B cell (primary cell): ENCODE results near the gene PITPNM1. TPM values are rescaled to one million over a fixed set of nuclear protein-coding genes. Genes with fewer than 3 reads are reported as not detected.

Source experiments
- ATAC-seq: fragments of 200-7000 bp; cut with Tn5 transposase; one replicate; pipeline ENCODE4 v1.10.0; 2021; ENCODE audit warnings: low read depth, mild to moderate bottlenecking, moderate number of reproducible peaks, moderate library complexity
- CTCF ChIA-PET: fragments of 350-600 bp; sonication (Branson Sonifier 250); formaldehyde crosslinking; loops from one replicate; lab custom pipeline; 2021; ENCODE audit warnings: antibody characterized with exemption, inconsistent platforms; lab: Charles Lee
- POLR2A ChIA-PET: fragments of 350-600 bp; sonication (Branson Sonifier 250); formaldehyde crosslinking; loops from one replicate; lab custom pipeline; 2021; ENCODE audit warnings: antibody characterized with exemption; lab: Charles Lee
- DNase-seq: peaks from one replicate; pipeline ENCODE4 v3.0.0; 2013
- H2AFZ ChIP-seq: 2 replicates; pipeline ENCODE4 v1.6.1; 2012; ENCODE audit warnings: mild to moderate bottlenecking, low read depth, low read length; ENCODE audit not compliant: insufficient read depth, poor library complexity, severe bottlenecking
- H3K27ac ChIP-seq, 2 donors: 1 replicate in 1 of 2; 2 replicates in 1 of 2; pipeline ENCODE4 v1.5.1; 2012 to 2013; ENCODE audit warnings: low read length in 2 of 2, mild to moderate bottlenecking in 2 of 2, moderate library complexity in 1 of 2
- H3K27me3 ChIP-seq, 4 experiments: fragments of 200-600 bp in 1 of 4; sonication (generic) in 1 of 4; replicated peaks in 1 of 4; 1 replicate in 2 of 4; 2 replicates in 2 of 4; pipeline versions ENCODE4 v1.6.1 to v1.7.0; 2013 to 2016; ENCODE audit warnings: low read length in 3 of 4, mild to moderate bottlenecking in 2 of 4, mixed read lengths in 1 of 4, moderate library complexity in 1 of 4; ENCODE audit not compliant: insufficient read depth in 4 of 4, control insufficient read depth in 3 of 4; ENCODE audit errors: control extremely low read depth in 1 of 4
- H3K36me3 ChIP-seq, 2 experiments: replicated peaks in 1 of 2; 1 replicate in 1 of 2; 2 replicates in 1 of 2; pipeline versions ENCODE4 v1.6.1 to v1.7.1; 2013; ENCODE audit warnings: low read length in 1 of 2; ENCODE audit not compliant: insufficient read depth in 2 of 2, control insufficient read depth in 1 of 2; ENCODE audit errors: control extremely low read depth in 1 of 2, extremely low read depth in 1 of 2
- H3K4me1 ChIP-seq, 2 donors: fragments of 200-600 bp in 1 of 2; sonication (generic) in 1 of 2; 1 replicate in 1 of 2; 2 replicates in 1 of 2; pipeline versions ENCODE4 v1.5.1 to v1.6.1; 2013 to 2017; ENCODE audit warnings: low read length in 2 of 2; ENCODE audit not compliant: control insufficient read depth in 2 of 2, insufficient read depth in 2 of 2
- H3K4me2 ChIP-seq: replicated peaks from 2 replicates; pipeline ENCODE3; 2012; ENCODE audit warnings: mild to moderate bottlenecking, low read depth, low read length; ENCODE audit not compliant: poor library complexity, severe bottlenecking
- H3K4me3 ChIP-seq, 5 experiments: fragments of 200-600 bp in 1 of 5; sonication (generic) in 1 of 5; 1 replicate in 3 of 5; 2 replicates in 2 of 5; pipeline versions ENCODE4 v1.5.1 to v1.7.0; 2011 to 2016; ENCODE audit warnings: low read length in 4 of 5, mild to moderate bottlenecking in 4 of 5, low read depth in 2 of 5, control low read depth in 1 of 5, moderate library complexity in 1 of 5; ENCODE audit not compliant: insufficient read depth in 1 of 5; ENCODE audit errors: control extremely low read depth in 1 of 5, extremely low read depth in 1 of 5
- H3K79me2 ChIP-seq: fragments of 200-600 bp; sonication (generic); one replicate; pipeline ENCODE4 v1.6.0; 2016; ENCODE audit warnings: low read length; ENCODE audit not compliant: control insufficient read depth, insufficient read depth
- H3K9ac ChIP-seq: fragments of 200-600 bp; sonication (generic); 2 replicates; pipeline ENCODE4 v1.6.1; 2017; ENCODE audit warnings: mild to moderate bottlenecking, low read length, moderate library complexity
- H3K9me3 ChIP-seq, 3 donors: one replicate each; pipeline versions ENCODE4 v1.6.1 to v1.7.1; 2013; ENCODE audit warnings: low read length in 2 of 3; ENCODE audit not compliant: control insufficient read depth in 2 of 3, insufficient read depth in 1 of 3; ENCODE audit errors: control extremely low read depth in 1 of 3
- H4K20me1 ChIP-seq: 2 replicates; pipeline ENCODE4 v1.6.0; 2012; ENCODE audit warnings: mild to moderate bottlenecking, low read length; ENCODE audit not compliant: insufficient read depth, control insufficient read depth, poor library complexity, severe bottlenecking
- H3K27ac Mint-ChIP-seq: one replicate; pipeline ENCODE4 v1.8.0; 2021; ENCODE audit warnings: mixed read lengths
- H3K27me3 Mint-ChIP-seq: one replicate; pipeline ENCODE4 v1.8.0; 2021; ENCODE audit warnings: mixed read lengths
- H3K4me1 Mint-ChIP-seq: one replicate; pipeline ENCODE4 v1.8.0; 2021; ENCODE audit warnings: mixed read lengths
- H3K4me3 Mint-ChIP-seq: one replicate; pipeline ENCODE4 v1.8.0; 2021; ENCODE audit warnings: mixed read lengths
- H3K9me3 Mint-ChIP-seq: one replicate; pipeline ENCODE4 v1.8.0; 2022; ENCODE audit warnings: mixed read lengths; ENCODE audit not compliant: insufficient read depth
- EZH2 ChIP-seq: IDR thresholded peaks from 2 replicates; pipeline ENCODE4 v1.6.1; 2012; ENCODE audit warnings: borderline replicate concordance, low read depth, mild to moderate bottlenecking, moderate library complexity, low read length; ENCODE audit not compliant: insufficient read depth, poor library complexity, severe bottlenecking
- WGBS: methylation state at CpG from one replicate; pipeline ENCODE4 v1.1.5; 2013; ENCODE audit warnings: missing lambda C conversion rate; ENCODE audit not compliant: insufficient coverage; 5-methylcytosine and 5-hydroxymethylcytosine counted together
- intact Hi-C: fragments of 100-400 bp; cut with micrococcal nuclease; formaldehyde crosslinking; loops from one replicate; pipeline ENCODE4 v1.10.0; 2022
- polyA plus RNA-seq: library from polyadenylated mRNA; depleted of rRNA; stranded (reverse); fragments of >200 nt; gene quantifications from 2 replicates; pipeline ENCODE4 v1.2.3, GENCODE V29; 2012
- total RNA-seq, 2 donors: library from RNA; stranded (reverse); fragments of 120-200 nt in 1 of 2; gene quantifications; 1 replicate in 1 of 2; 2 replicates in 1 of 2; pipeline versions ENCODE4 v1.2.3 to v1.2.4, GENCODE V29; 2013 to 2022
- TF ChIP-seq, protein P1 (sequence below): fragments of 200-600 bp; IDR thresholded peaks from one replicate; pipeline ENCODE4 v1.8.0; 2022; ENCODE audit warnings: antibody characterized with exemption, mild to moderate bottlenecking

PITPNM1 gene
- total and polyA plus RNA-seq, 2 donors (not counting 1 experiment from before 2014, with no cell fraction given) = 152 to 166 TPM

DNA sequence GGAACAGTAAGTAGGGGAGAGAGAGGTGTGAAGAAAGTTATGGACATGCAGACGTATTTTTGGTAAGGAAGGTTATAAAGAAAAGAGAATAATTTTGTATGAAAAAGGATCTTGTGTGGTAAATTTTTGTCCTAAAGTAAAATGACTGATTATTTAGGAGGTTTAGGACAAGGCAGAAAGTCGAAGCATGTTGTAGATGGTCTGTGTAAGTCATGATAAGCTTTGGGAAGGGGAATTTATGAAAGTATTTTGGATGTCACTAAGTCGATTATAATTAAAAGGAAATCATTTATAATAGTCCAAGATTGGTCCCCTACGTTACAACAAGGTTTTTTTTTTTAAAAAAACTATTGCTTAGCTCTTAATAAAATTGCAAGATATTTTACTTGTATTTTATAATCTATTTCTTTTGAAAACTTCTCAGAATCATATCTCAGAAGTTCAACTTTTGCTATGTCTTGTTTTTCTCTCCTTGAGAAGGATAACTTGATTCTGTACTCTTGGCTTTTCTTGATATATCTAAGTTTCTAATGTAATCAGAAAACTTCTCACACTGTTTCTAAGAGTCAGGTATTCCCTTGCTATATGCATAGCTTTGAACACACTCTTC, 29.0 kb upstream of the PITPNM1 start:
- H3K9ac ChIP-seq = no peak overlapping the region
- H3K4me3 ChIP-seq = no peak overlapping the region
- DNase-seq (no peak), ATAC-seq (no peak)
- peaks cover 0 to 5% (median 0%) of the 10 kb centered on the region in 4 experiments for H3K27me3 ChIP-seq
- POLR2A ChIA-PET = no interaction called here
- 33% methylated on average over 2 of the region's 4 CpGs for WGBS
- H3K27ac ChIP-seq = no peak overlapping the region
- no peaks in the 10 kb centered on the region for H3K4me1 Mint-ChIP-seq
- H3K4me3 Mint-ChIP-seq = no peak overlapping the region
- H3K9me3 ChIP-seq = peaks cover 0 to 13% (median 13%) of the 10 kb centered on the region in 3 donors
- intact Hi-C loops = loop anchor here (10.0 kb wide), 1 partner anchor 879 kb away; no protein-coding TSS in a partner anchor
- H3K4me2 ChIP-seq = no peak overlapping the region
- H3K79me2 ChIP-seq = no peaks in the 10 kb centered on the region
- no peak overlapping the region for H2AFZ ChIP-seq
- no peak overlapping the region for H3K27ac Mint-ChIP-seq
- H3K4me1 ChIP-seq = no peaks in the 10 kb centered on the region
- peaks cover 9% of the 10 kb centered on the region for H3K27me3 Mint-ChIP-seq
- CTCF ChIA-PET = interaction anchor here (0.6 kb wide), 1 partner anchor 28 kb away, joined by 3 read pairs; no protein-coding TSS in a partner anchor
- no peaks in the 10 kb centered on the region for H3K36me3 ChIP-seq
- H4K20me1 ChIP-seq = no peaks in the 10 kb centered on the region
- no peak for TF ChIP-seq EZH2
- TF ChIP-seq, protein P1, sequence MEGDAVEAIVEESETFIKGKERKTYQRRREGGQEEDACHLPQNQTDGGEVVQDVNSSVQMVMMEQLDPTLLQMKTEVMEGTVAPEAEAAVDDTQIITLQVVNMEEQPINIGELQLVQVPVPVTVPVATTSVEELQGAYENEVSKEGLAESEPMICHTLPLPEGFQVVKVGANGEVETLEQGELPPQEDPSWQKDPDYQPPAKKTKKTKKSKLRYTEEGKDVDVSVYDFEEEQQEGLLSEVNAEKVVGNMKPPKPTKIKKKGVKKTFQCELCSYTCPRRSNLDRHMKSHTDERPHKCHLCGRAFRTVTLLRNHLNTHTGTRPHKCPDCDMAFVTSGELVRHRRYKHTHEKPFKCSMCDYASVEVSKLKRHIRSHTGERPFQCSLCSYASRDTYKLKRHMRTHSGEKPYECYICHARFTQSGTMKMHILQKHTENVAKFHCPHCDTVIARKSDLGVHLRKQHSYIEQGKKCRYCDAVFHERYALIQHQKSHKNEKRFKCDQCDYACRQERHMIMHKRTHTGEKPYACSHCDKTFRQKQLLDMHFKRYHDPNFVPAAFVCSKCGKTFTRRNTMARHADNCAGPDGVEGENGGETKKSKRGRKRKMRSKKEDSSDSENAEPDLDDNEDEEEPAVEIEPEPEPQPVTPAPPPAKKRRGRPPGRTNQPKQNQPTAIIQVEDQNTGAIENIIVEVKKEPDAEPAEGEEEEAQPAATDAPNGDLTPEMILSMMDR = no peak
- H3K9me3 Mint-ChIP-seq = peaks cover 5% of the 10 kb centered on the region

DNA sequence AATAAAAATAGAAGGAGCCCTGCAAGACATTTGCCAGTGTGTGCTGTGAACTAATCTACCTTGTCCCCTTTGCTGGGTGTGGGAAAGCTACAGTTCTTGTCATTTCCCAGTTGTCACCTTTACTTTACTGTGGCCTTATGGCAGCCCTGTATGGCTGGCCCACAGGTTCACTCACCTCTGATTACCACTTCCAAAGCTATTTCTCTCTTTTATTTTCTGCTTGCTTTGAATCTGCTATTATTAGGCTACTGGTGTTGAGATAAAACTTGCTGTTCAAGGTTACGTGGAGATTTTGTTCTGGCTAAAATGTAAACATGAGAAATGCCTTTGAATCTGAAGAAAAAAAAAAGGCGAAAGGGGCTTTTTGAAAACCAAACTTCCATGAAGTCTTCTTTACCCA, 27.7 kb upstream of the PITPNM1 start:
- H3K36me3 ChIP-seq = no peaks in the 10 kb centered on the region
- H3K27ac ChIP-seq = no peak overlapping the region
- H4K20me1 ChIP-seq = no peaks in the 10 kb centered on the region
- DNase-seq (no peak), ATAC-seq (no peak)
- H2AFZ ChIP-seq = no peak overlapping the region
- peaks cover 5% of the 10 kb centered on the region for H3K9me3 Mint-ChIP-seq
- H3K27me3 ChIP-seq = peaks cover 0 to 5% (median 0%) of the 10 kb centered on the region in 4 experiments
- H3K4me2 ChIP-seq = no peak overlapping the region
- H3K4me3 ChIP-seq = no peak overlapping the region
- TF ChIP-seq, protein P1 = no peak
- POLR2A ChIA-PET = no interaction called here
- WGBS = no CpG with 5 or more reads among the region's 2 CpGs
- no peak overlapping the region for H3K4me3 Mint-ChIP-seq
- no peaks in the 10 kb centered on the region for H3K4me1 Mint-ChIP-seq
- peaks cover 16% of the 10 kb centered on the region for H3K27me3 Mint-ChIP-seq
- no peak overlapping the region for H3K9ac ChIP-seq
- H3K4me1 ChIP-seq = no peaks in the 10 kb centered on the region
- no peaks in the 10 kb centered on the region for H3K79me2 ChIP-seq
- H3K9me3 ChIP-seq = peaks cover 0 to 13% (median 13%) of the 10 kb centered on the region in 3 donors
- H3K27ac Mint-ChIP-seq = no peak overlapping the region
- CTCF ChIA-PET = no interaction called here
- intact Hi-C loops = loop anchor here (10.0 kb wide), 1 partner anchor 878 kb away; no protein-coding TSS in a partner anchor
